Astrocyte (in vitro differentiated cells and primary cell): ENCODE measurements around the gene PRR12. TPM values are rescaled to one million over a fixed set of nuclear protein-coding genes. Genes with fewer than 3 reads are reported as not detected.

Source experiments
- DNase-seq: peaks from one replicate; pipeline ENCODE4 v3.0.0-alpha.2; 2010; ENCODE audit warnings: low read depth
- FAIRE-seq: peaks from 2 replicates; lab custom pipeline; 2011; peaks lifted over from hg19 to GRCh38; lab: Jason Lieb, UNC
- H2AFZ ChIP-seq: 2 replicates; pipeline ENCODE4 v1.6.0; 2012; ENCODE audit warnings: low read depth, low read length, inconsistent platforms
- H3K27ac ChIP-seq: 2 replicates; pipeline ENCODE4 v1.5.1; 2011; ENCODE audit warnings: low read depth, low read length, inconsistent platforms
- H3K27me3 ChIP-seq: 2 replicates; pipeline ENCODE4 v1.6.0; 2011; ENCODE audit warnings: low read length, inconsistent platforms; ENCODE audit not compliant: insufficient read depth
- H3K36me3 ChIP-seq: 2 replicates; pipeline ENCODE4 v1.5.1; 2011; ENCODE audit warnings: low read length, inconsistent platforms; ENCODE audit not compliant: insufficient read depth
- H3K4me1 ChIP-seq: 2 replicates; pipeline ENCODE4 v1.5.1; 2011; ENCODE audit warnings: low read length, inconsistent platforms; ENCODE audit not compliant: insufficient read depth
- H3K4me2 ChIP-seq: 2 replicates; pipeline ENCODE4 v1.6.0; 2012; ENCODE audit warnings: low read length, inconsistent platforms
- H3K4me3 ChIP-seq: 2 replicates; pipeline ENCODE4 v1.5.1; 2011; ENCODE audit warnings: low read depth, mild to moderate bottlenecking, low read length, inconsistent platforms; ENCODE audit not compliant: insufficient read depth
- H3K79me2 ChIP-seq: 2 replicates; pipeline ENCODE4 v1.6.0; 2012; ENCODE audit warnings: mild to moderate bottlenecking, low read length, inconsistent platforms; ENCODE audit not compliant: insufficient read depth
- H3K9ac ChIP-seq: 2 replicates; pipeline ENCODE4 v1.6.0; 2012; ENCODE audit warnings: mild to moderate bottlenecking, low read length, inconsistent platforms
- H3K9me3 ChIP-seq: 2 replicates; pipeline ENCODE4 v1.5.1; 2012; ENCODE audit warnings: low read depth, mild to moderate bottlenecking, low read length, inconsistent platforms; ENCODE audit not compliant: insufficient read depth
- H4K20me1 ChIP-seq: 2 replicates; pipeline ENCODE4 v1.6.0; 2012; ENCODE audit warnings: low read length, inconsistent platforms; ENCODE audit not compliant: insufficient read depth
- H3K27ac Mint-ChIP-seq: one replicate; pipeline ENCODE4 v1.8.0; 2021; ENCODE audit warnings: mild to moderate bottlenecking, mixed read lengths; ENCODE audit not compliant: unreplicated experiment
- H3K27me3 Mint-ChIP-seq: one replicate; pipeline ENCODE4 v1.8.0; 2021; ENCODE audit warnings: low read depth, mixed read lengths; ENCODE audit not compliant: unreplicated experiment
- H3K36me3 Mint-ChIP-seq: one replicate; pipeline ENCODE4 v1.8.0; 2021; ENCODE audit warnings: low read depth, mixed read lengths; ENCODE audit not compliant: unreplicated experiment
- H3K4me1 Mint-ChIP-seq: one replicate; pipeline ENCODE4 v1.8.0; 2021; ENCODE audit warnings: low read depth, mixed read lengths; ENCODE audit not compliant: unreplicated experiment
- H3K4me3 Mint-ChIP-seq: one replicate; pipeline ENCODE4 v1.8.0; 2021; ENCODE audit warnings: mild to moderate bottlenecking, moderate library complexity, mixed read lengths; ENCODE audit not compliant: unreplicated experiment
- H3K9me3 Mint-ChIP-seq: one replicate; pipeline ENCODE4 v1.8.0; 2021; ENCODE audit warnings: mild to moderate bottlenecking, mixed read lengths; ENCODE audit not compliant: unreplicated experiment
- EZH2 ChIP-seq: IDR thresholded peaks from 2 replicates; pipeline ENCODE4 v1.6.1; 2012; ENCODE audit warnings: mild to moderate bottlenecking, low read length, inconsistent platforms; ENCODE audit not compliant: insufficient read depth
- total RNA-seq: library from RNA; stranded (reverse); gene quantifications from 2 replicates; pipeline ENCODE4 v1.2.1, GENCODE V29; 2021
- TF ChIP-seq, protein P1 (sequence below): IDR thresholded peaks from 2 replicates; pipeline ENCODE4 v1.5.1; 2011; ENCODE audit warnings: low read depth, mild to moderate bottlenecking, inconsistent platforms, low read length, moderate library complexity; ENCODE audit not compliant: insufficient read depth

Gene PRR12
- total RNA-seq, 1 donor from 2014 or later = 29.7 TPM

DNA sequence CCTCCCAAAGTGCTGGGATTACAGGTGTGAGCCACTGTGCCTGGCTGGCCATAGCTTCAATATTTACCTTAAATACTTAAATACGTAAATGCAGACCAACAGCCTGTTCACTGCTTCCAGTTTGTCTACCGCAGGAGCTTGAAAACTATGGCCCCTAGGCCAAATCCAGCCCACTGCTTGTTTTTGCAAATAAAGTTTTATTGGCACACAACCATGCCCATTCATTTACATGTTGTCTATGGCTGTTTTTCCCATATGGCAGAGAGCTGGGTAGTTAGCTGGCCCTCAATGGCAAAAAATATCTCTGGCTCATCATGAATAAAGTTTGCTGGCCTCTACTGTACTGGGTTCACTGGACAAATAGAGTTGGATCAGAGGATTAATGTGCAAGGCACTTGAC, 11.8 kb downstream of the PRR12 start:
- Mint-ChIP-seq H3K4me3 (peak overlapping the region; percentile 25), H3K27me3 (no peaks in the 10 kb centered on the region), H3K9me3 (no peaks in the 10 kb centered on the region), H3K4me1 (no peaks in the 10 kb centered on the region), H3K36me3 (peaks cover 4% of the 10 kb centered on the region), H3K27ac (no peak overlapping the region)
- no peak overlapping the region for H3K27ac ChIP-seq
- no peak overlapping the region for H2AFZ ChIP-seq
- H3K79me2 ChIP-seq = peaks cover 82% of the 10 kb centered on the region
- no peak overlapping the region for H3K4me2 ChIP-seq
- DNase-seq (no peak), FAIRE-seq (no peak)
- H3K4me3 ChIP-seq = no peak overlapping the region
- no peak overlapping the region for H3K9ac ChIP-seq
- H4K20me1 ChIP-seq = peaks cover 62% of the 10 kb centered on the region
- no peaks in the 10 kb centered on the region for H3K9me3 ChIP-seq
- TF ChIP-seq, protein P1, sequence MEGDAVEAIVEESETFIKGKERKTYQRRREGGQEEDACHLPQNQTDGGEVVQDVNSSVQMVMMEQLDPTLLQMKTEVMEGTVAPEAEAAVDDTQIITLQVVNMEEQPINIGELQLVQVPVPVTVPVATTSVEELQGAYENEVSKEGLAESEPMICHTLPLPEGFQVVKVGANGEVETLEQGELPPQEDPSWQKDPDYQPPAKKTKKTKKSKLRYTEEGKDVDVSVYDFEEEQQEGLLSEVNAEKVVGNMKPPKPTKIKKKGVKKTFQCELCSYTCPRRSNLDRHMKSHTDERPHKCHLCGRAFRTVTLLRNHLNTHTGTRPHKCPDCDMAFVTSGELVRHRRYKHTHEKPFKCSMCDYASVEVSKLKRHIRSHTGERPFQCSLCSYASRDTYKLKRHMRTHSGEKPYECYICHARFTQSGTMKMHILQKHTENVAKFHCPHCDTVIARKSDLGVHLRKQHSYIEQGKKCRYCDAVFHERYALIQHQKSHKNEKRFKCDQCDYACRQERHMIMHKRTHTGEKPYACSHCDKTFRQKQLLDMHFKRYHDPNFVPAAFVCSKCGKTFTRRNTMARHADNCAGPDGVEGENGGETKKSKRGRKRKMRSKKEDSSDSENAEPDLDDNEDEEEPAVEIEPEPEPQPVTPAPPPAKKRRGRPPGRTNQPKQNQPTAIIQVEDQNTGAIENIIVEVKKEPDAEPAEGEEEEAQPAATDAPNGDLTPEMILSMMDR = no peak
- TF ChIP-seq EZH2 = no peak
- H3K27me3 ChIP-seq = no peaks in the 10 kb centered on the region
- peaks cover 28% of the 10 kb centered on the region for H3K36me3 ChIP-seq
- no peaks in the 10 kb centered on the region for H3K4me1 ChIP-seq

DNA sequence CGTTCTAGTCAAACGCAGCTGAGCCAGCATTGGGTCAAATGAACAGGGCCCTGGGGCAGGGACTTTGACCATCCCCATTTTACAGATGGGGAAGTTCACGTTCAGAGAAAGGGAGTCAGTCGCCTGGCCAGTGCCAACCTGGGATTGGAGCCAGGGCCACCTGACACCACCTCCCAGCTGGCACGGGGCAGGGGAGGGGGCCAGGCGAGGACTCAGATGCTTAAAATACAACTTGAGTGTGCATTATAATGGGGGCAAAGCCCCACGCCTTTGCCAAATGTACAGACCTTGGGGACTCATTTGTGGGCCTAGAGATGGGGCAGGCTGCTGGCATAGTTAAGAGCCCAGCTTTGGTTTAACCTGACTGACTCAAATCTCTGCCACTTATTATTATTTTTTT, 14.6 kb downstream of the PRR12 start:
- no peak for DNase-seq
- H3K27me3 Mint-ChIP-seq = no peaks in the 10 kb centered on the region
- no peaks in the 10 kb centered on the region for H3K9me3 Mint-ChIP-seq
- Histone ChIP-seq H3K79me2 (peaks cover 86% of the 10 kb centered on the region), H3K9me3 (no peaks in the 10 kb centered on the region), H3K27me3 (no peaks in the 10 kb centered on the region), H3K4me2 (no peak overlapping the region), H3K4me3 (no peak overlapping the region), H3K4me1 (no peaks in the 10 kb centered on the region), H3K27ac (no peak overlapping the region), H3K9ac (no peak overlapping the region), H2AFZ (no peak overlapping the region), H4K20me1 (peaks cover 54% of the 10 kb centered on the region), H3K36me3 (peaks cover 22% of the 10 kb centered on the region)
- H3K4me1 Mint-ChIP-seq = no peaks in the 10 kb centered on the region
- H3K27ac Mint-ChIP-seq = no peak overlapping the region
- peaks cover 2% of the 10 kb centered on the region for H3K36me3 Mint-ChIP-seq
- TF ChIP-seq, protein P1 = no peak
- TF ChIP-seq EZH2 = no peak
- H3K4me3 Mint-ChIP-seq = no peak overlapping the region
- no peak for FAIRE-seq

DNA sequence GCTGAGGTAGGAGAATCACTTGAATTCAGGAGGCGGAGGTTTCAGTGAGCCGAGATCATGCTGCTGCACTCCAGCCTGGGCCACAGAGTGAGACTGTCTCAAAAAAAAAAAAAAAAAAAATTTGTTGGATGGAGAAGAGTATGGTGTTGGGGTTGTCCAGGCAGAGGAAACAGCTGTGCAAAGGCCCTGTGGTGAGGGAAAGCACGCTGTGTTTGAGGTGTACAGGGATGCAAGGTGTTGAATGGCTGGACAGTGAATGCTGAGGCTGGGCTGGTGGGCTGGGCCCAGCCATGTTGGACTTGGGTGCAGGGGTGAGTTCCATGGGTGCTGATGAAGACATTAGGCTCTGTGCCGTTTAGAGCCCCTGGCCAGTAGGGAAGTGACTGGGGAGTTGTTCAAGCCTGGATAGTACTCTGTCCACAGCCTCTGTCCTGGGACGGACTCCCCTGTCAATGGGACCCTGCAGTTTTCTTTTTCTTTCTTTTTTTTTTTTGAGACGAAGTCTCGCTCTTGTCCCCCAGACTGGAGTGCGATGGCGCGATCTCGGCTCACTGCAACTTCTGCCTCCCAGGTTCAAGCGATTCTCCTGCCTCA, 18.6 kb downstream of the PRR12 start:
- Histone ChIP-seq H3K27me3 (no peaks in the 10 kb centered on the region), H3K9ac (no peak overlapping the region), H4K20me1 (peaks cover 70% of the 10 kb centered on the region), H3K4me3 (no peak overlapping the region), H3K79me2 (peaks cover 82% of the 10 kb centered on the region), H3K4me1 (peaks cover 17% of the 10 kb centered on the region), H3K36me3 (peaks cover 13% of the 10 kb centered on the region), H2AFZ (no peak overlapping the region), H3K9me3 (no peaks in the 10 kb centered on the region), H3K4me2 (no peak overlapping the region), H3K27ac (no peak overlapping the region)
- Mint-ChIP-seq H3K4me3 (no peak overlapping the region), H3K27me3 (no peaks in the 10 kb centered on the region), H3K9me3 (peaks cover 2% of the 10 kb centered on the region), H3K27ac (peak overlapping the region; percentile 18), H3K36me3 (peaks cover 6% of the 10 kb centered on the region), H3K4me1 (peaks cover 16% of the 10 kb centered on the region)
- TF ChIP-seq EZH2 = no peak
- TF ChIP-seq, protein P1 = no peak
- DNase-seq (no peak), FAIRE-seq (no peak)
